Prostate gland (tissue), 2 donors: Measurements from ENCODE around the gene GRAMD1C. TPM values are rescaled to one million over a fixed set of nuclear protein-coding genes. Genes with fewer than 3 reads are reported as not detected.

Source experiments
- DNase-seq: peaks from one replicate; pipeline ENCODE4 v3.0.0-alpha.2; 2019; ENCODE audit warnings: low spot score
- H3K27ac ChIP-seq, 2 donors: fragments of 200-600 bp; sonication (generic); 2 replicates each; pipeline ENCODE4 v1.5.1; 2017 to 2019
- H3K27me3 ChIP-seq: fragments of 200-600 bp; sonication (generic); replicated peaks from 2 replicates; pipeline ENCODE4 v1.5.1; 2019; ENCODE audit not compliant: insufficient read depth
- H3K36me3 ChIP-seq, 2 donors: fragments of 200-600 bp; sonication (generic); 1 replicate in 1 of 2; 2 replicates in 1 of 2; pipeline versions ENCODE4 v1.5.1 to v1.8.1; 2017 to 2019
- H3K4me1 ChIP-seq: fragments of 200-600 bp; sonication (generic); replicated peaks from 2 replicates; pipeline ENCODE4 v1.5.1; 2019
- H3K4me3 ChIP-seq, 2 donors: fragments of 200-600 bp; sonication (generic); 2 replicates each; pipeline ENCODE4 v1.5.1; 2017 to 2019
- H3K9me3 ChIP-seq: fragments of 200-600 bp; sonication (generic); 2 replicates; pipeline ENCODE4 v1.5.1; 2017
- CTCF ChIP-seq, 4 experiments: fragments of 200-600 bp in 2 of 4; fragments of 450-650 bp in 2 of 4; sonication (generic) in 2 of 4; IDR thresholded peaks; 1 replicate in 3 of 4; 2 replicates in 1 of 4; pipeline ENCODE4 v1.5.1; 2016 to 2019; ENCODE audit warnings: antibody characterized with exemption in 4 of 4, mild to moderate bottlenecking in 2 of 4, moderate library complexity in 2 of 4
- POLR2A ChIP-seq: fragments of 450-650 bp; IDR thresholded peaks from one replicate; pipeline ENCODE4 v1.6.1; 2016; ENCODE audit warnings: antibody characterized with exemption, mild to moderate bottlenecking
- POLR2AphosphoS5 ChIP-seq: sonication (generic); formaldehyde crosslinking; IDR thresholded peaks from one replicate; pipeline ENCODE4 v1.6.1; 2017; ENCODE audit warnings: antibody characterized with exemption
- WGBS: methylation state at CpG from one replicate; pipeline ENCODE4 v1.1.5; 2018; 5-methylcytosine and 5-hydroxymethylcytosine counted together
- intact Hi-C: fragments of 100-400 bp; cut with DNase I; formaldehyde crosslinking; loops from one replicate; pipeline ENCODE4 v1.14.2; 2022
- total RNA-seq, 2 donors: library from RNA; depleted of rRNA; stranded (reverse); fragments of >200 nt; gene quantifications; one replicate each; pipeline ENCODE4 v1.1.0, GENCODE V29; 2016

The GRAMD1C gene
- total RNA-seq, 2 donors from 2014 or later, result 7.4 to 21.4 TPM

DNA sequence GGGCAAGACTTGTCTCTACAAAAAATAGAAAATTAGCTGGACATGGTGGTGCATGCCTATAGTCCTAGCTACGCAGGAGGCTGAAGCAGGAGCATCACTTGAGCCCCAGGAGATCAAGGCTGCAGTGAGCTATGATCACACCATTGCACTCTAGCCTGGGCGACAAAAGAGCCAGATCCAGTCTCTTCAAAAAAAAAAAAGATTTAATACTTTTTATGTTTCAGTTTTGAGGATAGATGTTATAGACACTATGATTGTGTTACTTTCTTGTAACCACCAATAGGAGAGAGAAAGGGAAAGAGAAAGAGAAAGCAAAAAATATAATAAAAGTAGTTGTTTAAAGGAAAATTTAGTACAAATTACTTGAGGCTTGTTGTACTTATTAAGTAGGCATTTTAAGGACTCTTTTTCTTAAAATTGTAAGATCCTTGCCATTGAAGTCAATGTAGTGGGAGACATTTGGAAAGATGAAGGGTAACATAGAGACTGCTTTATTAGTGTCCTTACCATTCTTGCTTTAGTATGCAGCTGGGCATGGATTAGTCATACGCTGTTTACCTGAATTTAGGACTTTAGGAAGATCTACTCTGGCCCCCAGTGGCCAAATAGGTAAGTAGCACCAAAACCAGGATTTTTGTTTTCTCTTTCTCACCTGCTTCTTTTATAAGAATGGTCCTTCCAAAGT, 74.1 kb downstream of the GRAMD1C start:
- H3K4me3 ChIP-seq, result no peak overlapping the region
- intact Hi-C loops, result loop anchor here (5.0 kb wide), 1 partner anchor 75 kb away; the partner anchor contains the start of gene GRAMD1C
- H3K27me3 ChIP-seq, result no peaks in the 10 kb centered on the region
- peak; percentile 64 for DNase-seq
- no peaks in the 10 kb centered on the region for H3K4me1 ChIP-seq
- no peaks in the 10 kb centered on the region for H3K36me3 ChIP-seq
- WGBS, result 60% methylated on average over 3 of the region's 3 CpGs
- H3K27ac ChIP-seq, result peak overlapping the region in 1 of 2 donors; percentile 29
- H3K9me3 ChIP-seq, result no peaks in the 10 kb centered on the region
- peak in 3 of 4 experiments; percentile 71 to 82 (median 76) for TF ChIP-seq CTCF (IDR thresholded peaks at IDR 0.05)
- TF ChIP-seq POLR2A, result no peak
- TF ChIP-seq POLR2AphosphoS5, result peak; percentile 56

DNA sequence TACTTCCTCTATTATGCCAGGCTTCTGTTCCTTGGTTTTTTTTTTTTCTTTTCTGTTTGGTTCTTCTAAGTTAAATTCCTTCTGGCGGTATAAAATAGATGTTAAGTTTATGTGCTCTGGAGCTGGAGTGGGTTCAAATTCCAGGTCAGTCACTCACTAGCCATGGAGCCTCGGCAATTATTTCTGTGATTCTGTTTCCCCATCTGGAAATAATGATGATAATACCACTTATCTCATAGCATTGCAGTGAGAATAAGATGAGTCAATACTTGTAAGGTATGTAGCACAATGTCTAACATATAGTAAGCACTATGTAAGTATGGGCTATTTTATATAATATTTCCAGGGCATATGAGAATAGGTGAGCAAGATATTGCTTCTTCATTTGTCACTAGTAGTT, 76.1 kb downstream of the GRAMD1C start:
- TF ChIP-seq CTCF (IDR thresholded peaks at IDR 0.05) (no peak), POLR2AphosphoS5 (no peak), POLR2A (no peak)
- H3K36me3 ChIP-seq, result no peaks in the 10 kb centered on the region
- intact Hi-C loops, result loop anchor here (5.0 kb wide), 1 partner anchor 77 kb away; the partner anchor contains the start of gene GRAMD1C
- DNase-seq, result no peak
- no peak overlapping the region for H3K4me3 ChIP-seq
- H3K27me3 ChIP-seq, result no peaks in the 10 kb centered on the region
- WGBS, result 45% methylated on average over 2 of the region's 2 CpGs
- H3K27ac ChIP-seq, result no peak overlapping the region
- no peaks in the 10 kb centered on the region for H3K9me3 ChIP-seq
- no peaks in the 10 kb centered on the region for H3K4me1 ChIP-seq

DNA sequence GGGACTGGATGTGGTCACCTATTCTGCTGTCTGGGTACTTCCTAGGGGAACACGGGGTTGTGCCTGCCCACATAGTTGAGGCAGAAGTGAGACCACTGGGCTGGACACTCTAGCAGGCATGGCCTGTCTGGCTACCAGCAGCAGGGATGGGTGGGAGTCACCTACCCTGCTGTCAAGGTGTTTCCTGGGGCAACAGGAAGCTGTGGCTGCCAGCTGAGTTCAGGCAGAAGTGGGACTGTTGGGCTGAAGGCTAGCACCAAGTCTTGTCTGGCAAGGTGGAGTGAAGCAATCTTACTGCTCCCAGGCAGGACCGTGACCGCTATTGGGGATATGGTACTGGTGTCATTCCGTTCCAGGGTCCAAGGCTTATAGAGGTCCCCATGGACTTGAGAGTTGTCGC, 89.0 kb downstream of the GRAMD1C start:
- H3K4me3 ChIP-seq, result no peak overlapping the region
- WGBS, result 84% methylated on average over 5 of the region's 5 CpGs
- no peak for DNase-seq
- H3K4me1 ChIP-seq, result no peaks in the 10 kb centered on the region
- no peaks in the 10 kb centered on the region for H3K27me3 ChIP-seq
- TF ChIP-seq CTCF (IDR thresholded peaks at IDR 0.05) (no peak), POLR2A (no peak), POLR2AphosphoS5 (no peak)
- H3K27ac ChIP-seq, result no peak overlapping the region
- no peaks in the 10 kb centered on the region for H3K36me3 ChIP-seq
- no peaks in the 10 kb centered on the region for H3K9me3 ChIP-seq
- intact Hi-C loops, result no loop called here

- TF ChIP-seq POLR2AphosphoS5 (no peak), CTCF (IDR thresholded peaks at IDR 0.05) (no peak), POLR2A (no peak)
- Histone ChIP-seq H3K9me3 (no peaks in the 10 kb centered on the region), H3K36me3 (no peaks in the 10 kb centered on the region), H3K27ac (peak overlapping the region in 1 of 2 donors; percentile 72), H3K4me3 (peak overlapping the region; percentile 69 to 79), H3K4me1 (no peaks in the 10 kb centered on the region), H3K27me3 (no peaks in the 10 kb centered on the region)
- no peak for DNase-seq
- intact Hi-C loops, result no loop called here
- WGBS, result 71% methylated on average over 7 of the region's 7 CpGs
Observed at GRCh38 chr3:113946831-113947230, 108.2 kb downstream of the GRAMD1C start.

- 0% methylated on average over 41 of the region's 80 CpGs for WGBS
- Histone ChIP-seq H3K27me3 (no peaks in the 10 kb centered on the region), H3K4me1 (no peaks in the 10 kb centered on the region), H3K36me3 (no peaks in the 10 kb centered on the region), H3K9me3 (no peaks in the 10 kb centered on the region), H3K27ac (peak within 1 kb of the TSS; percentile 72), H3K4me3 (peak within 1 kb of the TSS; percentile 69 to 79)
- TF ChIP-seq POLR2AphosphoS5 (no peak), POLR2A (no peak)
- DNase-seq, result peak; percentile 81
- intact Hi-C loops, result no loop called here
Observed at GRCh38 chr3:113947372-113948014, 108.9 kb downstream of the GRAMD1C start, which contains the start of gene ZDHHC23. TSS of gene ZDHHC23 (plus strand) at chr3:113948013. CDS start at chr3:113948803, 790 bp downstream.
